GM19455 (cell line): Measurements from ENCODE around the gene TMEM115.
A peak's percentile ranks its signal among the peaks of the same experiment; 100 is the strongest.

Source experiments
- ATAC-seq: cut with Tn5 transposase; IDR thresholded peaks from one replicate; pipeline ENCODE4 v1.9.1; 2021; ENCODE audit not compliant: unreplicated experiment

The TMEM115 gene

GRCh38 chr3:50334339-50335075 is 24.8 kb downstream of the TMEM115 start:
- no peak for ATAC-seq

GRCh38 chr3:50333744-50334328 is 25.5 kb downstream of the TMEM115 start:
- ATAC-seq, result no peak

GRCh38 chr3:50331364-50331907 is 27.9 kb downstream of the TMEM115 start:
- no peak for ATAC-seq

GRCh38 chr3:50330330-50330729 is 29.0 kb downstream of the TMEM115 start:
- ATAC-seq, result no peak

GRCh38 chr3:50327943-50328691 is 31.2 kb downstream of the TMEM115 start, which contains the start of gene TUSC2:
TUSC2 (minus strand) TSS chr3:50328223; CDS start chr3:50328099, 124 bp downstream.
- ATAC-seq, result peak; percentile 81

- ATAC-seq, result no peak
Observed at GRCh38 chr3:50327129-50327528, 32.2 kb downstream of the TMEM115 start.

- ATAC-seq, result no peak
Observed at GRCh38 chr3:50326182-50326541, 33.2 kb downstream of the TMEM115 start.

GRCh38 chr3:50325497-50326181 is 33.7 kb downstream of the TMEM115 start:
- no peak for ATAC-seq

GRCh38 chr3:50325113-50325480 is 34.2 kb downstream of the TMEM115 start:
- ATAC-seq, result no peak

- no peak for ATAC-seq
Observed at GRCh38 chr3:50324351-50325112, 34.8 kb downstream of the TMEM115 start.

GRCh38 chr3:50323614-50324199 is 35.6 kb downstream of the TMEM115 start:
- no peak for ATAC-seq

- ATAC-seq, result no peak
Observed at GRCh38 chr3:50323092-50323600, 36.2 kb downstream of the TMEM115 start.

GRCh38 chr3:50322386-50323091 is 36.8 kb downstream of the TMEM115 start, which contains the start of gene HYAL2:
HYAL2 (minus strand) TSS chr3:50322745; CDS start chr3:50320489, 2,256 bp downstream.
- no peak for ATAC-seq

GRCh38 chr3:50322115-50322385 is 37.3 kb downstream of the TMEM115 start:
- ATAC-seq, result no peak

GRCh38 chr3:50321336-50322114 is 37.8 kb downstream of the TMEM115 start:
- peak; percentile 77 for ATAC-seq

- peak; percentile 53 for ATAC-seq
Observed at GRCh38 chr3:50320853-50321335, 38.4 kb downstream of the TMEM115 start.

GRCh38 chr3:50319894-50320625 is 39.3 kb downstream of the TMEM115 start:
- no peak for ATAC-seq
